22Rv1 (cell line): ENCODE results near the gene PEX19.

Source experiments
- H3K27ac ChIP-seq: fragments of 450-650 bp; 2 replicates; pipeline ENCODE4 v1.5.1; 2017
- CTCF ChIP-seq: fragments of 450-650 bp; IDR thresholded peaks from 2 replicates; pipeline ENCODE4 v1.5.1; 2017; ENCODE audit warnings: mild to moderate bottlenecking
- ZFX ChIP-seq: fragments of 450-650 bp; IDR thresholded peaks from 2 replicates; pipeline ENCODE4 v1.6.1; 2017; ENCODE audit warnings: antibody characterized with exemption, borderline replicate concordance

The PEX19 gene

GRCh38 chr1:160251011-160251410 is 33.9 kb downstream of the PEX19 start:
- no peak overlapping the region for H3K27ac ChIP-seq
- TF ChIP-seq ZFX (no peak), CTCF (no peak)

GRCh38 chr1:160247053-160247452 is 37.9 kb downstream of the PEX19 start:
- peak overlapping the region; percentile 40 for H3K27ac ChIP-seq
- TF ChIP-seq ZFX = no peak
- no peak for TF ChIP-seq CTCF

GRCh38 chr1:160245434-160245833 is 39.5 kb downstream of the PEX19 start:
- TF ChIP-seq CTCF (no peak), ZFX (no peak)
- H3K27ac ChIP-seq = no peak overlapping the region

DNA sequence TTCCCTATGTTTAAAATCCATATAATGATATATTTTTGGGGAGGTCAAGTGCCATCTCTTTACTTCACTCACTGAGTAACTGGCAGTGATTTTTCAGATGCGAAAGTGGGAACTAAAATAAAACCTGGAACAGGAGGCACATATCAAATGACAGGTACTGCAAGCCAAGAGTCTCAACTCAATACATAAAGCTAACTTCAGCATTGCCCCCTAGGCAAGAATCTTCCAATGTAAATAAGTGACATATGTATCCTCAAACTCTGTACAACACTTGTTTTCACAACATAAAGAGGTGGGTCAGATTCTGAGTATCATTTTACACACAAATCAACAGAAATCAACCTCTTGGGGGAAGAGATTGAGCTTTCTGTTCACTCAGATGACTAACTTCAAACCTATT is 40.7 kb downstream of the PEX19 start:
- no peak for TF ChIP-seq CTCF
- no peak for TF ChIP-seq ZFX
- peak overlapping the region; percentile 51 for H3K27ac ChIP-seq

GRCh38 chr1:160243767-160244166 is 41.2 kb downstream of the PEX19 start:
- TF ChIP-seq ZFX (no peak), CTCF (no peak)
- peak overlapping the region; percentile 51 for H3K27ac ChIP-seq

- no peak overlapping the region for H3K27ac ChIP-seq
- TF ChIP-seq CTCF (no peak), ZFX (no peak)
Measured at GRCh38 chr1:160239582-160240299, 45.2 kb downstream of the PEX19 start.

GRCh38 chr1:160238408-160238807 is 46.5 kb downstream of the PEX19 start:
- no peak overlapping the region for H3K27ac ChIP-seq
- TF ChIP-seq ZFX = no peak
- TF ChIP-seq CTCF = no peak
